ENCODE results near the gene GFM1.

GRCh38 chr3:158679547-158680000 is 35.2 kb downstream of the GFM1 start:
- TF ChIP-seq CTCF (IDR thresholded peaks at IDR 0.05; ENCODE audit: insufficient read depth, low read length) (no peak), POLR2AphosphoS5 (IDR thresholded peaks at IDR 0.05; ENCODE audit: low read depth) (no peak), REST (IDR thresholded peaks at IDR 0.05; ENCODE audit: insufficient replicate concordance, low read depth) (no peak), GABPA (IDR thresholded peaks at IDR 0.05; ENCODE audit: low read depth) (no peak), SPI1 (IDR thresholded peaks at IDR 0.05; ENCODE audit: borderline replicate concordance, low read depth) (no peak)

Data from HL-60 (cell line).